IMR-90 (cell line): Measurements from ENCODE around the gene TRIM41. TPM values are rescaled to one million over a fixed set of nuclear protein-coding genes. Genes with fewer than 3 reads are reported as not detected.

ENCODE experiments used
- ATAC-seq: fragments of 200-7000 bp; cut with Tn5 transposase; 2 replicates; pipeline ENCODE4 v1.9.1; 2020; ENCODE audit warnings: low read depth, mild to moderate bottlenecking, moderate library complexity
- BruUV-seq: library from RNA; stranded (reverse); fragments of 400-500 nt; replicated peaks from 2 replicates; lab custom pipeline; 2021; lab: Mats Ljungman, UMichigan
- CTCF ChIA-PET: fragments of 300-600 bp; formaldehyde crosslinking; extraction: SDS; loops from one replicate; lab custom pipeline; 2021; ENCODE audit warnings: antibody characterized with exemption; lab: Yijun Ruan, JAX
- POLR2A ChIA-PET: fragments of 300-600 bp; sonication (Branson Sonifier 250); formaldehyde crosslinking; loops from one replicate; lab custom pipeline; 2022; ENCODE audit warnings: antibody characterized with exemption; ENCODE audit not compliant: unreplicated experiment; lab: Charles Lee
- DNase-seq: peaks from one replicate; pipeline ENCODE4 v3.0.0; 2013
- H2AFZ ChIP-seq: replicated peaks from 2 replicates; pipeline ENCODE3; 2013; ENCODE audit warnings: low read length, mild to moderate bottlenecking; ENCODE audit not compliant: poor library complexity
- H2AK5ac ChIP-seq: 2 replicates; pipeline ENCODE4 v1.6.1; 2013; ENCODE audit warnings: low read depth, low read length, inconsistent platforms
- H2AK9ac ChIP-seq: replicated peaks from 2 replicates; pipeline ENCODE3; 2013; ENCODE audit warnings: mild to moderate bottlenecking, low read depth, low read length, moderate library complexity; ENCODE audit not compliant: poor library complexity
- H2BK120ac ChIP-seq: 2 replicates; pipeline ENCODE4 v1.6.1; 2013; ENCODE audit warnings: low read depth, low read length, inconsistent platforms
- H2BK15ac ChIP-seq: 3 replicates; pipeline ENCODE4 v1.6.1; 2013; ENCODE audit warnings: low read depth, low read length, inconsistent platforms
- H2BK20ac ChIP-seq: 2 replicates; pipeline ENCODE4 v1.6.1; 2013; ENCODE audit warnings: low read depth, mild to moderate bottlenecking, inconsistent platforms, low read length, moderate library complexity
- H2BK5ac ChIP-seq: 2 replicates; pipeline ENCODE4 v1.6.1; 2013; ENCODE audit warnings: mild to moderate bottlenecking, low read depth, low read length, inconsistent platforms; ENCODE audit not compliant: poor library complexity, severe bottlenecking
- H3K14ac ChIP-seq: replicated peaks from 2 replicates; pipeline ENCODE4 v1.6.1; 2013; ENCODE audit warnings: low read depth, low read length, inconsistent platforms
- H3K18ac ChIP-seq: 2 replicates; pipeline ENCODE4 v1.6.1; 2013; ENCODE audit warnings: low read depth, low read length, control low read depth
- H3K23ac ChIP-seq: 2 replicates; pipeline ENCODE4 v1.6.1; 2013; ENCODE audit warnings: low read depth, low read length, inconsistent platforms
- H3K27ac ChIP-seq: 2 replicates; pipeline ENCODE4 v1.5.1; 2013; ENCODE audit warnings: mild to moderate bottlenecking, control low read depth, low read length; ENCODE audit not compliant: insufficient read depth
- H3K27me3 ChIP-seq: 2 replicates; pipeline ENCODE4 v1.6.1; 2013; ENCODE audit warnings: low read length; ENCODE audit not compliant: control insufficient read depth, insufficient read depth
- H3K36me3 ChIP-seq: 2 replicates; pipeline ENCODE4 v1.6.1; 2013; ENCODE audit warnings: low read length, mixed read lengths; ENCODE audit not compliant: control insufficient read depth, insufficient read depth
- H3K4ac ChIP-seq: 2 replicates; pipeline ENCODE4 v1.6.1; 2013; ENCODE audit warnings: low read depth, low read length, inconsistent platforms
- H3K4me1 ChIP-seq: 2 replicates; pipeline ENCODE4 v1.6.1; 2013; ENCODE audit warnings: low read length, mixed read lengths; ENCODE audit not compliant: control insufficient read depth, insufficient read depth
- H3K4me2 ChIP-seq: 2 replicates; pipeline ENCODE4 v1.6.1; 2013; ENCODE audit warnings: low read depth, mild to moderate bottlenecking, control low read depth, low read length, moderate library complexity
- H3K4me3 ChIP-seq: 2 replicates; pipeline ENCODE4 v1.5.1; 2013; ENCODE audit warnings: low read depth, mild to moderate bottlenecking, control low read depth, low read length, moderate library complexity; ENCODE audit not compliant: insufficient read depth
- H3K56ac ChIP-seq: 2 replicates; pipeline ENCODE4 v1.6.1; 2013; ENCODE audit warnings: low read length, inconsistent platforms; ENCODE audit not compliant: insufficient read depth; ENCODE audit errors: extremely low read depth
- H3K79me1 ChIP-seq, 2 experiments: 2 replicates each; pipeline ENCODE4 v1.6.1; 2013; ENCODE audit warnings: low read length in 2 of 2, inconsistent platforms in 1 of 2, low read depth in 1 of 2
- H3K9ac ChIP-seq: 2 replicates; pipeline ENCODE4 v1.6.1; 2013; ENCODE audit warnings: low read depth, low read length, control low read depth
- H3K9me1 ChIP-seq: 2 replicates; pipeline ENCODE4 v1.6.1; 2013; ENCODE audit warnings: low read length, inconsistent platforms; ENCODE audit not compliant: insufficient read depth
- H3K9me3 ChIP-seq: 2 replicates; pipeline ENCODE4 v1.6.1; 2013; ENCODE audit warnings: low read length; ENCODE audit not compliant: control insufficient read depth, insufficient read depth
- H4K20me1 ChIP-seq: 2 replicates; pipeline ENCODE4 v1.6.1; 2013; ENCODE audit warnings: low read length, inconsistent platforms; ENCODE audit not compliant: insufficient read depth
- H4K5ac ChIP-seq: 2 replicates; pipeline ENCODE4 v1.6.1; 2013; ENCODE audit warnings: mild to moderate bottlenecking, low read depth, low read length, control low read depth
- H4K8ac ChIP-seq, 2 experiments: 2 replicates each; pipeline ENCODE4 v1.6.1; 2013; ENCODE audit warnings: low read depth in 2 of 2, low read length in 2 of 2, control low read depth in 1 of 2, inconsistent platforms in 1 of 2
- H4K91ac ChIP-seq: 2 replicates; pipeline ENCODE4 v1.6.1; 2013; ENCODE audit warnings: low read depth, low read length, inconsistent platforms; ENCODE audit not compliant: insufficient read depth
- BHLHE40 ChIP-seq: fragments of 150-350 bp; IDR thresholded peaks from 2 replicates; pipeline ENCODE4 v1.6.1; 2016; ENCODE audit warnings: mild to moderate bottlenecking, low read depth, low read length
- CEBPB ChIP-seq: IDR thresholded peaks from 2 replicates; pipeline ENCODE4 v1.6.1; 2012; ENCODE audit warnings: low read depth, low read length, improper control_type of control experiment
- CTCF ChIP-seq: conservative IDR thresholded peaks from 2 replicates; pipeline ENCODE4 v1.5.1; 2012; ENCODE audit warnings: mild to moderate bottlenecking, low read depth, low read length, improper control_type of control experiment
- ELK1 ChIP-seq: fragments of 150-350 bp; IDR thresholded peaks from 2 replicates; pipeline ENCODE4 v1.6.1; 2016; ENCODE audit warnings: low read depth, mild to moderate bottlenecking, low read length, moderate library complexity, borderline replicate concordance
- FOS ChIP-seq: fragments of 150-350 bp; IDR thresholded peaks from 2 replicates; pipeline ENCODE4 v1.6.1; 2016; ENCODE audit warnings: low read depth, low read length
- MAFK ChIP-seq: IDR thresholded peaks from 2 replicates; pipeline ENCODE4 v1.6.1; 2012; ENCODE audit warnings: low read depth, low read length, improper control_type of control experiment
- MAZ ChIP-seq: IDR thresholded peaks from 2 replicates; pipeline ENCODE4 v1.6.1; 2012; ENCODE audit warnings: low read depth, mild to moderate bottlenecking, low read length, improper control_type of control experiment, moderate library complexity, borderline replicate concordance
- NFE2L2 ChIP-seq: fragments of 150-350 bp; IDR thresholded peaks from 2 replicates; pipeline ENCODE4 v1.6.1; 2016; ENCODE audit warnings: low read depth, mild to moderate bottlenecking, low read length
- POLR2A ChIP-seq: IDR thresholded peaks from 2 replicates; pipeline ENCODE4 v1.6.1; 2012; ENCODE audit warnings: mild to moderate bottlenecking, low read depth, low read length
- RAD21 ChIP-seq: IDR thresholded peaks from 2 replicates; pipeline ENCODE4 v1.6.1; 2012; ENCODE audit warnings: low read length, improper control_type of control experiment
- RCOR1 ChIP-seq: IDR thresholded peaks from 2 replicates; pipeline ENCODE4 v1.6.1; 2012; ENCODE audit warnings: mild to moderate bottlenecking, low read length, improper control_type of control experiment; ENCODE audit not compliant: insufficient replicate concordance
- RFX5 ChIP-seq: IDR thresholded peaks from 2 replicates; pipeline ENCODE4 v1.8.0; 2012; ENCODE audit warnings: low read depth, mild to moderate bottlenecking, low read length, moderate library complexity
- SMC3 ChIP-seq: fragments of 150-350 bp; IDR thresholded peaks from 2 replicates; pipeline ENCODE4 v1.6.1; 2016; ENCODE audit warnings: low read depth, mild to moderate bottlenecking, antibody characterized with exemption, low read length, moderate library complexity
- USF2 ChIP-seq: fragments of 150-350 bp; IDR thresholded peaks from 2 replicates; pipeline ENCODE4 v1.6.1; 2017; ENCODE audit warnings: mild to moderate bottlenecking, antibody characterized with exemption, low read length, low read depth
- WGBS, 2 experiments: methylation state at CpG; one replicate each; pipeline versions ENCODE4 v1.1.5 to v1.1.7; 2013; ENCODE audit warnings: missing lambda C conversion rate in 2 of 2; ENCODE audit not compliant: insufficient read length in 1 of 2; ENCODE audit errors: extremely low coverage in 2 of 2; 5-methylcytosine and 5-hydroxymethylcytosine counted together
- dilution Hi-C: fragments of 300-500 bp; cut with HindIII; formaldehyde crosslinking; loops from one replicate; pipeline ENCODE4 v1.14.3; 2018; ENCODE audit warnings: low sequenced_read_pairs; ENCODE audit not compliant: unreplicated experiment
- in situ Hi-C: fragments of 300-500 bp; cut with MboI; formaldehyde crosslinking; loops from 3 replicates; pipeline ENCODE4 v1.14.3; 2019; ENCODE audit warnings: low sequenced_read_pairs, inconsistent platforms, mixed read lengths
- intact Hi-C: fragments of 100-400 bp; cut with micrococcal nuclease; formaldehyde crosslinking; loops from 2 replicates; pipeline ENCODE4 v1.10.0; 2022
- polyA plus RNA-seq, 3 experiments: library from polyadenylated mRNA; depleted of rRNA; stranded (reverse); fragments of >200 nt; gene quantifications; 2 replicates each; pipeline ENCODE4 v1.2.3, GENCODE V29; 2012; ENCODE audit warnings: low replicate concordance in 1 of 3
- total RNA-seq: library from RNA; depleted of rRNA; stranded (reverse); fragments of >200 nt; gene quantifications from 2 replicates; pipeline ENCODE4 v1.2.3, GENCODE V29; 2012

TRIM41 gene
- total and polyA plus RNA-seq, 2 of the 4 experiments (the other 2 are of a cell fraction), result 5.9 to 15.7 TPM

GRCh38 chr5:181186022-181186421 is 37.1 kb upstream of the TRIM41 start:
- H2AK5ac ChIP-seq, result no peak overlapping the region
- BruUV-seq, result no TSS peak
- DNase-seq, result no peak
- H2BK20ac ChIP-seq, result no peak overlapping the region
- H3K9me1 ChIP-seq, result peaks cover 2% of the 10 kb centered on the region; the same call in 1 of the 2 replicates
- H4K91ac ChIP-seq, result no peak overlapping the region
- no peak overlapping the region for H4K8ac ChIP-seq
- H3K9ac ChIP-seq, result no peak overlapping the region
- H3K4ac ChIP-seq, result no peak overlapping the region
- intact Hi-C loops (loop anchor here (5.0 kb wide), 1 partner anchor 76 kb away; the partner anchor contains the start of gene TRIM52), in situ Hi-C loops (loop anchor here (5.0 to 10.0 kb wide), 2 partner anchors 71 to 381 kb away; partner anchors contain the start of gene MGAT1), dilution Hi-C loops (no loop called here)
- no peak overlapping the region for H2AFZ ChIP-seq
- CTCF ChIA-PET, result no interaction called here
- no peak overlapping the region for H3K23ac ChIP-seq
- POLR2A ChIA-PET, result no interaction called here
- H3K4me1 ChIP-seq, result no peaks in the 10 kb centered on the region
- H3K36me3 ChIP-seq, result no peaks in the 10 kb centered on the region
- no peaks in the 10 kb centered on the region for H3K79me1 ChIP-seq
- no peak overlapping the region for H3K4me3 ChIP-seq
- no peak overlapping the region for H2BK15ac ChIP-seq
- no peak overlapping the region for H3K18ac ChIP-seq
- no peak overlapping the region for H2BK120ac ChIP-seq
- WGBS, 2 experiments, result 90% methylated on average over 2 of the region's 6 CpGs; no CpG with 5 or more reads in 1 of the 2 experiments
- H3K14ac ChIP-seq, result no peak overlapping the region
- H4K20me1 ChIP-seq, result peaks cover 12% of the 10 kb centered on the region
- no peaks in the 10 kb centered on the region for H3K9me3 ChIP-seq
- no peak for TF ChIP-seq SMC3
- no peak for TF ChIP-seq RFX5
- no peak for TF ChIP-seq MAZ
- TF ChIP-seq CEBPB, result no peak
- no peak for TF ChIP-seq USF2
- TF ChIP-seq RCOR1, result no peak
- TF ChIP-seq ELK1, result no peak
- no peak for TF ChIP-seq NFE2L2
- no peak for TF ChIP-seq CTCF
- no peak for TF ChIP-seq POLR2A
- no peak for TF ChIP-seq FOS
- no peak for TF ChIP-seq MAFK
- no peak for TF ChIP-seq BHLHE40
- no peak for TF ChIP-seq RAD21
- no peak overlapping the region for H3K4me2 ChIP-seq
- no peak for ATAC-seq
- H3K27ac ChIP-seq, result no peak overlapping the region
- H2AK9ac ChIP-seq, result no peak overlapping the region
- H2BK5ac ChIP-seq, result no peak overlapping the region
- no peak overlapping the region for H3K56ac ChIP-seq
- no peaks in the 10 kb centered on the region for H3K27me3 ChIP-seq
- H4K5ac ChIP-seq, result no peak overlapping the region
